ENCODE results near the gene DNAH10. TPM values are rescaled to one million over a fixed set of nuclear protein-coding genes. Genes with fewer than 3 reads are reported as not detected.

Gene DNAH10
- total and polyA plus RNA-seq, 2 of the 13 experiments (the other 11 are each of a cell fraction or from before 2014, with no cell fraction given): 0.01 to 0.02 TPM

GRCh38 chr12:123761841-123762714 is at the start of gene DNAH10 (continued):
- TF ChIP-seq, protein P1, sequence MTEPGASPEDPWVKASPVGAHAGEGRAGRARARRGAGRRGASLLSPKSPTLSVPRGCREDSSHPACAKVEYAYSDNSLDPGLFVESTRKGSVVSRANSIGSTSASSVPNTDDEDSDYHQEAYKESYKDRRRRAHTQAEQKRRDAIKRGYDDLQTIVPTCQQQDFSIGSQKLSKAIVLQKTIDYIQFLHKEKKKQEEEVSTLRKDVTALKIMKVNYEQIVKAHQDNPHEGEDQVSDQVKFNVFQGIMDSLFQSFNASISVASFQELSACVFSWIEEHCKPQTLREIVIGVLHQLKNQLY (CRISPR knock-in tag; IDR thresholded peaks at IDR 0.05): no peak
- TF ChIP-seq, protein P2, sequence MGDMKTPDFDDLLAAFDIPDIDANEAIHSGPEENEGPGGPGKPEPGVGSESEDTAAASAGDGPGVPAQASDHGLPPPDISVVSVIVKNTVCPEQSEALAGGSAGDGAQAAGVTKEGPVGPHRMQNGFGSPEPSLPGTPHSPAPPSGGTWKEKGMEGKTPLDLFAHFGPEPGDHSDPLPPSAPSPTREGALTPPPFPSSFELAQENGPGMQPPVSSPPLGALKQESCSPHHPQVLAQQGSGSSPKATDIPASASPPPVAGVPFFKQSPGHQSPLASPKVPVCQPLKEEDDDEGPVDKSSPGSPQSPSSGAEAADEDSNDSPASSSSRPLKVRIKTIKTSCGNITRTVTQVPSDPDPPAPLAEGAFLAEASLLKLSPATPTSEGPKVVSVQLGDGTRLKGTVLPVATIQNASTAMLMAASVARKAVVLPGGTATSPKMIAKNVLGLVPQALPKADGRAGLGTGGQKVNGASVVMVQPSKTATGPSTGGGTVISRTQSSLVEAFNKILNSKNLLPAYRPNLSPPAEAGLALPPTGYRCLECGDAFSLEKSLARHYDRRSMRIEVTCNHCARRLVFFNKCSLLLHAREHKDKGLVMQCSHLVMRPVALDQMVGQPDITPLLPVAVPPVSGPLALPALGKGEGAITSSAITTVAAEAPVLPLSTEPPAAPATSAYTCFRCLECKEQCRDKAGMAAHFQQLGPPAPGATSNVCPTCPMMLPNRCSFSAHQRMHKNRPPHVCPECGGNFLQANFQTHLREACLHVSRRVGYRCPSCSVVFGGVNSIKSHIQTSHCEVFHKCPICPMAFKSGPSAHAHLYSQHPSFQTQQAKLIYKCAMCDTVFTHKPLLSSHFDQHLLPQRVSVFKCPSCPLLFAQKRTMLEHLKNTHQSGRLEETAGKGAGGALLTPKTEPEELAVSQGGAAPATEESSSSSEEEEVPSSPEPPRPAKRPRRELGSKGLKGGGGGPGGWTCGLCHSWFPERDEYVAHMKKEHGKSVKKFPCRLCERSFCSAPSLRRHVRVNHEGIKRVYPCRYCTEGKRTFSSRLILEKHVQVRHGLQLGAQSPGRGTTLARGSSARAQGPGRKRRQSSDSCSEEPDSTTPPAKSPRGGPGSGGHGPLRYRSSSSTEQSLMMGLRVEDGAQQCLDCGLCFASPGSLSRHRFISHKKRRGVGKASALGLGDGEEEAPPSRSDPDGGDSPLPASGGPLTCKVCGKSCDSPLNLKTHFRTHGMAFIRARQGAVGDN (CRISPR knock-in tag; IDR thresholded peaks at IDR 0.05): peak; percentile 78
- TF ChIP-seq SP4 (CRISPR knock-in tag; IDR thresholded peaks at IDR 0.05): no peak
- TF ChIP-seq, protein P3, sequence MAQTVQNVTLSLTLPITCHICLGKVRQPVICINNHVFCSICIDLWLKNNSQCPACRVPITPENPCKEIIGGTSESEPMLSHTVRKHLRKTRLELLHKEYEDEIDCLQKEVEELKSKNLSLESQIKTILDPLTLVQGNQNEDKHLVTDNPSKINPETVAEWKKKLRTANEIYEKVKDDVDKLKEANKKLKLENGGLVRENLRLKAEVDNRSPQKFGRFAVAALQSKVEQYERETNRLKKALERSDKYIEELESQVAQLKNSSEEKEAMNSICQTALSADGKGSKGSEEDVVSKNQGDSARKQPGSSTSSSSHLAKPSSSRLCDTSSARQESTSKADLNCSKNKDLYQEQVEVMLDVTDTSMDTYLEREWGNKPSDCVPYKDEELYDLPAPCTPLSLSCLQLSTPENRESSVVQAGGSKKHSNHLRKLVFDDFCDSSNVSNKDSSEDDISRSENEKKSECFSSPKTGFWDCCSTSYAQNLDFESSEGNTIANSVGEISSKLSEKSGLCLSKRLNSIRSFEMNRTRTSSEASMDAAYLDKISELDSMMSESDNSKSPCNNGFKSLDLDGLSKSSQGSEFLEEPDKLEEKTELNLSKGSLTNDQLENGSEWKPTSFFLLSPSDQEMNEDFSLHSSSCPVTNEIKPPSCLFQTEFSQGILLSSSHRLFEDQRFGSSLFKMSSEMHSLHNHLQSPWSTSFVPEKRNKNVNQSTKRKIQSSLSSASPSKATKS (CRISPR knock-in tag; IDR thresholded peaks at IDR 0.05): no peak
